Left ventricle myocardium superior (tissue), 1 donor: ENCODE data around the gene PNPLA6. TPM values are rescaled to one million over a fixed set of nuclear protein-coding genes. Genes with fewer than 3 reads are reported as not detected.
"Not testable (repeated sequence)": the region's sequence is repeated elsewhere in the genome, so short reads cannot be mapped to it uniquely, and the experiment has no call there.

ENCODE experiments used
- ATAC-seq: fragments of 200-7000 bp; cut with Tn5 transposase; one replicate; pipeline ENCODE4 v1.9.1; 2020; ENCODE audit warnings: mild to moderate bottlenecking, moderate library complexity
- DNase-seq: peaks from one replicate; pipeline ENCODE4 v3.0.0-alpha.2; 2020
- intact Hi-C: fragments of 100-400 bp; cut with micrococcal nuclease; formaldehyde crosslinking; loops from one replicate; pipeline ENCODE4 v1.11.0; 2022
- total RNA-seq: library from RNA; stranded (reverse); fragmentation: NEBNext Ultra II Directional; extraction: Animal tissue kit (Norgen Biotek cat#: 25700); gene quantifications from one replicate; pipeline ENCODE4 v1.2.1, GENCODE V29; 2021
- donor health status: DM: no; HTN: yes; CAD: no; lungs with severe emphysema.

Gene PNPLA6
- total RNA-seq, 1 donor from 2014 or later = 55.6 TPM

GRCh38 chr19:7549429-7550148, 14.1 kb downstream of the PNPLA6 start:
- no peak for ATAC-seq
- intact Hi-C loops = no loop called here
- DNase-seq = peak; percentile 31

- ATAC-seq = peak; percentile 6
- intact Hi-C loops = no loop called here
- peak; percentile 31 for DNase-seq
Measured at GRCh38 chr19:7550169-7550770, 14.8 kb downstream of the PNPLA6 start.

DNA sequence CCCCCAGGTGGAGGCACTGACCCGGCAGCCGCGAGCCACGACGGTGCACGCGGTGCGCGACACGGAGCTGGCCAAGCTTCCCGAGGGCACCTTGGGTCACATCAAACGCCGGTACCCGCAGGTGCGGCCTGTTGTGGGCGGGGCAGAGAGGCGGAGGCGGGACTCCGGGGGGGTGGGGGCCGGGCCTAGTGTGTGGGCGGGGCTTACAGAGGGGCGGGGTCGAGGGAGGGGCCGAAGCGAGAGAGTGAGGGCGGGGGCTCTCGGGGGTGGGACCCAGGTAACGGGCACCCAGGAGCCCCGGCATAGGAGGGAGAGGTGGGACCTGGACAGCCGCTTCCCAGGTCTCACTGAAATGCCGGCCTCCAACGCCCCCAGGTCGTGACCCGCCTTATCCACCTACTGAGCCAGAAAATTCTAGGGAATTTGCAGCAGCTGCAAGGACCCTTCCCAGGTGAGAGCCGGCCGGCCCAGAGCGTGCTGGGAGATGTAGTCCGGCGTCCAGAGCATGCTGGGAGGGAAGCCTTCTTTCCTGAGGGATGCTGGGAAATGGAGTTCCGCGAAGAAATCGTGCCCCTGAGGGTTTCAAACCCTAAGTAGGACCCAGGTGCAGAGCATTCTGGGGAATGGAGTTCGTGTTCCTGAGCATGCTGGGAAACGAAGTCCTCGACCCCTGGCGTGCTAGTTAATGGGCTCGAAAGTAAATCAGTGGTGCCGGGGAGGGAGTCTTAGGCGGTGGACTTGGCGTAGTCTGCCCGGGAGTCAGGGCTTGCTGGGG, 15.7 kb downstream of the PNPLA6 start:
- peak; percentile 82 for DNase-seq
- intact Hi-C loops = no loop called here
- peak; percentile 95 for ATAC-seq

GRCh38 chr19:7552781-7553180, 17.3 kb downstream of the PNPLA6 start:
- DNase-seq = no peak
- intact Hi-C loops = no loop called here
- ATAC-seq = no peak

DNA sequence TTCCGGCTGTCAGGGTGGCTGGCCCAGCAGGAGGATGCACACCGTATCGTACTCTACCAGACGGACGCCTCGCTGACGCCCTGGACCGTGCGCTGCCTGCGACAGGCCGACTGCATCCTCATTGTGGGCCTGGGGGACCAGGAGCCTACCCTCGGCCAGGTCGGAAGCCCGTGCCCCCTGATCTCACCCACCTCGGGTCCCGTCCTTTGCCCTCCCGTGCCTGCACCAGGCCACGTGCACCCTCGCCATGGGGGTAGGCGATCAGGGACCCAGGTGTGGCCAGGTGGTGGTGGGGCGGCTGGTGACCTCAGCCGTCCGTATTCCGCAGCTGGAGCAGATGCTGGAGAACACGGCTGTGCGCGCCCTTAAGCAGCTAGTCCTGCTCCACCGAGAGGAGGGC, 19.0 kb downstream of the PNPLA6 start:
- ATAC-seq (no peak), DNase-seq (no peak)
- intact Hi-C loops = no loop called here

- ATAC-seq (no peak), DNase-seq (no peak)
- intact Hi-C loops = no loop called here
Measured at GRCh38 chr19:7554990-7555864, 19.7 kb downstream of the PNPLA6 start.

DNA sequence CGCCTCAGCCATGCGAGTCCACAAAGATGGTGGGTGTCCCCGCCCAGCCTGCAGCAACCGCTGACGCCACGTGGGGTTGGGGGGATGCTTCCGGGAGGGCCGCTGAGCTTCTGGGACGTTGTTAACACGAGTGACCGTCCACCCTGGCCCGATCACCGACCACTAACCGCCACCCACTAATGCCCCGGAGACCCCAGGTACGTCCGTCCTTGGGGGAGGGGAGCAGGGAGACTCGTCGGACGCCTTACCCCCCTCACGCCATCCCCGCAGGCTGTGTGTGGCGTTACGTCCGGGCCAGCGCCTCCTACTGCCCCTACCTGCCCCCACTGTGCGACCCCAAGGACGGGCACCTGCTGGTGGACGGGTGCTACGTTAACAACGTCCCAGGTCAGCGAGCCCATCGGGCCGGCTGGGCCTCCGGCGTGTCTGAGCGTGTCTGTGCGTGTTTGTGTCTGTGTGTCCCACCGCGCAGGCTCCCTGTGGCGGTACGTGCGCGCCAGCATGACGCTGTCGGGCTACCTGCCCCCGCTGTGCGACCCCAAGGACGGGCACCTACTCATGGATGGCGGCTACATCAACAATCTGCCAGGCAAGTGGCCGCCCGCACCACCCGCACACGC, 21.3 kb downstream of the PNPLA6 start:
- DNase-seq = no peak

DNA sequence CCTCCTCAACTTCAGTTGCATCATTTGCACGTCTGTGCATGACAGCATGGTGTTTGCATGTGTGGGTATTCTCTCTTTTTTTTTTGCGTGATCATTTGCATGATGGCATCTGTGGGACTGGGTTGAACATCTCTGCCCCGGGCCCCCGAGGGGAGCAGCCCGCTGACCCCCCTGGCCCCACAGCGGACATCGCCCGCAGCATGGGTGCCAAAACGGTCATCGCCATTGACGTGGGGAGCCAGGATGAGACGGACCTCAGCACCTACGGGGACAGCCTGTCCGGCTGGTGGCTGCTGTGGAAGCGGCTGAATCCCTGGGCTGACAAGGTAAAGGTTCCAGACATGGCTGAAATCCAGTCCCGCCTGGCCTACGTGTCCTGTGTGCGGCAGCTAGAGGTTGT, 23.1 kb downstream of the PNPLA6 start:
- no peak for DNase-seq
- no peak for ATAC-seq
- intact Hi-C loops = no loop called here

More for the DNA sequence above, 21.3 kb downstream of the PNPLA6 start:
- intact Hi-C loops = no loop called here
- no peak for ATAC-seq

- ATAC-seq = no peak
- no peak for DNase-seq
- intact Hi-C loops = no loop called here
Measured at GRCh38 chr19:7559102-7559501, 23.6 kb downstream of the PNPLA6 start.

GRCh38 chr19:7560255-7560654, 24.7 kb downstream of the PNPLA6 start:
- no peak for DNase-seq
- no peak for ATAC-seq
- intact Hi-C loops = no loop called here

GRCh38 chr19:7561325-7561724, 25.8 kb downstream of the PNPLA6 start:
- intact Hi-C loops = no loop called here
- DNase-seq (no peak), ATAC-seq (peak; percentile 19)

GRCh38 chr19:7562646-7563393, 27.3 kb downstream of the PNPLA6 start:
- DNase-seq (no peak), ATAC-seq (no peak)
- intact Hi-C loops = no loop called here

DNA sequence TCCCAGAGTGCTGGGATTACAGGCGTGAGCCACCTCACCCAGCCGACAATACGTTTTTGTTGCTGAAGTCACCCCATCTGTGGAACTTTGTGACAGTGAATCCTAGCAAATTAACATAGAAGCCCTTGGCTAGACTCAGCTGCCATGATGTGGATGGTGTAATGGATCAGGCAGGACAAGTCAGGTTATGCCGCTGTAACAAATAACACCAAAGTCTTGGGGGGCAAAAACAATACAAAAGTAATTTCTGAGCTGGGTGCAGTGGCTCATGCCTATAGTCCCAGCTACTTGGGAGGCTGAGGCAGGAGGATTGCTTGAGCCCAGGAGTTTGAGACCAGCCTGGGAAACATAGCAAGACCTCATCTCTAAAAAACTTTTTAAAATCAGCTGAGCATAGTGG, 29.3 kb downstream of the PNPLA6 start:
- intact Hi-C loops = loop anchor here (5.0 kb wide), 1 partner anchor 237 kb away; no protein-coding TSS in a partner anchor
- no peak for DNase-seq
- ATAC-seq = no peak

DNA sequence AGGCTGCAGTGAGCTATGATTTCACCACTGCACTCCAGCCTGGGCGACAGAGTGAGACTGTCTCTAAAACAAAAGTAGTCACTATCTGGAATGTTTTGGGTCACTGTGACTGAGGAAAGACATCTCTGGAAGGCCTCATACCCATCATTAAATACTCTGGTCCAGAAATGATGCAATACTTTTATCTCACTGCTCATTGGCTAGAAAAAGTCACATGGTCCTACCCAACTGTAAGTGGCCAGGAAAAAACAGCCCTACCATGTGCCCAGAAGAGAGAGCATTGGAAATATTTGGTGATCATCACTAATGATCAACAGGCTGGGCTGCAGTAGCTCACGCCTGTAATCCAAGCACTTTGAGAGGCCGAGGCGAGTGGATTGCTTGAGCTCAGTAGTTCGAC, 29.8 kb downstream of the PNPLA6 start:
- intact Hi-C loops = loop anchor here (5.0 kb wide), 1 partner anchor 237 kb away; no protein-coding TSS in a partner anchor
- DNase-seq (no peak), ATAC-seq (no peak)

- DNase-seq = no peak
- no peak for ATAC-seq
- intact Hi-C loops = no loop called here
Measured at GRCh38 chr19:7570761-7571160, 35.2 kb downstream of the PNPLA6 start.

GRCh38 chr19:7575434-7576040, 40.0 kb downstream of the PNPLA6 start:
- intact Hi-C loops = no loop called here
- ATAC-seq = no peak
- DNase-seq = no peak

DNA sequence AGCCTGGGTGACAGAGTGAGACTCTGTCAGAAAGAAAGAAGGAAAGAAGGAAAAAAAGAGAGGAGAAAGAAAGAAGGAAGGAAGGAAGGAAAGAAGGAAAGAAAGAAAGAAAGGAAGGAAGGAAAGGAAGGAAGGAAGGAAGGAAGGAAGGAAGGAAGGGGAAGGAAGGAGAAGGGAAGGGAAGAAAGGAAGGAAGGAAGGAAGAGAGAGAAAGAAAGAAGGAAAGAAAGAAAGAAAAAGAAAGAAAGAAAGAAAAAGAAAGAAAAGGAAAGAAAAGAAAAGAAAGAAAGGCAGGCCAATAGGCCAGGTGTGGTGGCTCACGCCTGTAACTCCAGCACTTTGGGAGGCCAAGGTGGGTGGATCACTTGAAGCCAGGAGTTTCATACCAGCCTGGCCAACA, 41.9 kb downstream of the PNPLA6 start:
- intact Hi-C loops = not testable (repeated sequence)

DNA sequence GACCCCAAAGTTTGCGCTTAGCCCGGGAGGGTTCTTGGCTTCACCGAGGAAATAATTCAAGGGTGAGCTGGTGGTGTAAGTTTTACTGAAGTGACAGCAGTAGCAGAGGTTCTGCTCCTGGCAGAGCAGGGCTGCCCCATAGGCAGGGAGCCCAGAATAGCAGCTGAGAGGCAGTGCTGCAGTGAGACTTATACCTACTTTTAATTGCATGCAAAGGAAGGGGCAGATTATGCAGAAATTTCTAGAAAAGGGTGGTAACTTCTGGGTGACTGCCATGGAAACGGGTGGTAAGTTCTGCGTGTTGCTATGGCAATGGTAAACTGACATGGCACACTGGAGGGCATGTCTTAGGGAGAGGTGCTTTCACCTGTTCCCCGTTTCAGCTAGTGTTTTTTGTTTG, 42.6 kb downstream of the PNPLA6 start:
- DNase-seq (no peak), ATAC-seq (no peak)
- intact Hi-C loops = no loop called here

More for the DNA sequence above, 41.9 kb downstream of the PNPLA6 start:
- not testable (repeated sequence) for DNase-seq, ATAC-seq
